Measurements from ENCODE around the gene KSR2.
"Not testable (repeated sequence)": the region's sequence is repeated elsewhere in the genome, so short reads cannot be mapped to it uniquely, and the experiment has no call there.

KSR2 gene

GRCh38 chr12:118011961-118012360 is 43.2 kb upstream of the KSR2 start:
- no peak overlapping the region for H3K27ac ChIP-seq
- H3K4me3 ChIP-seq: no peak overlapping the region
- TF ChIP-seq CTCF (IDR thresholded peaks at IDR 0.05): no peak
- no peak for DNase-seq (ENCODE audit: low spot score)

- no peak overlapping the region for H3K27ac ChIP-seq
- TF ChIP-seq CTCF (IDR thresholded peaks at IDR 0.05): no peak
- no peak overlapping the region for H3K4me3 ChIP-seq
- DNase-seq (ENCODE audit: low spot score): no peak
These were observed 42.6 kb upstream of the KSR2 start for GRCh38 chr12:118011377-118011776.

- no peak for TF ChIP-seq CTCF (IDR thresholded peaks at IDR 0.05)
- DNase-seq (ENCODE audit: low spot score): no peak
These were observed 42.1 kb upstream of the KSR2 start for GRCh38 chr12:118010903-118011302.

GRCh38 chr12:117999806-118000205 is 31.0 kb upstream of the KSR2 start:
- H3K27ac ChIP-seq; H3K4me3 ChIP-seq; DNase-seq (ENCODE audit: low spot score): not testable (repeated sequence)

More at GRCh38 chr12:118010903-118011302, 42.1 kb upstream of the KSR2 start:
- H3K4me3 ChIP-seq: no peak overlapping the region
- H3K27ac ChIP-seq: no peak overlapping the region

- H3K27ac ChIP-seq: no peak overlapping the region
- H3K4me3 ChIP-seq: no peak overlapping the region
- TF ChIP-seq CTCF (IDR thresholded peaks at IDR 0.05): no peak
- DNase-seq (ENCODE audit: low spot score): no peak
These were observed 29.9 kb upstream of the KSR2 start for GRCh38 chr12:117998719-117999118.

- Histone ChIP-seq H3K4me3 (no peak overlapping the region), H3K27ac (no peak overlapping the region)
- no peak for TF ChIP-seq CTCF (IDR thresholded peaks at IDR 0.05)
- DNase-seq (ENCODE audit: low spot score): no peak
These were observed 26.0 kb upstream of the KSR2 start for GRCh38 chr12:117994551-117995438.

- H3K27ac ChIP-seq: no peak overlapping the region
- no peak for DNase-seq (ENCODE audit: low spot score)
- H3K4me3 ChIP-seq: no peak overlapping the region
- no peak for TF ChIP-seq CTCF (IDR thresholded peaks at IDR 0.05)
These were observed 18.1 kb upstream of the KSR2 start for GRCh38 chr12:117986705-117987469.
